Panc1 (cell line): Measurements from ENCODE around the gene GRM7. TPM values are rescaled to one million over a fixed set of nuclear protein-coding genes. Genes with fewer than 3 reads are reported as not detected.

Experiments
- ATAC-seq: fragments of 200-7000 bp; cut with Tn5 transposase; 2 replicates; pipeline ENCODE4 v1.9.1; 2020; ENCODE audit warnings: mild to moderate bottlenecking, moderate library complexity
- BruUV-seq: library from RNA; stranded (reverse); fragments of 400-500 nt; replicated peaks from 2 replicates; lab custom pipeline; 2021; lab: Mats Ljungman, UMichigan
- CTCF ChIA-PET: fragments of 300-600 bp; sonication (Branson Sonifier 250); formaldehyde crosslinking; loops from one replicate; lab custom pipeline; 2022; ENCODE audit warnings: antibody characterized with exemption; lab: Charles Lee
- POLR2A ChIA-PET: fragments of 300-600 bp; sonication (Branson Sonifier 250); formaldehyde crosslinking; loops from one replicate; lab custom pipeline; 2022; ENCODE audit warnings: antibody characterized with exemption; lab: Charles Lee
- DNase-seq: peaks from one replicate; pipeline ENCODE4 v3.0.0-alpha.2; 2010; ENCODE audit warnings: low read depth, low spot score
- H3K27ac ChIP-seq: 2 replicates; pipeline ENCODE4 v1.5.1; 2011; ENCODE audit warnings: mild to moderate bottlenecking, low read length, inconsistent platforms
- H3K27me3 ChIP-seq: fragments of 200-500 bp; sonication (Bioruptor generic); 2 replicates; pipeline ENCODE4 v1.6.0; 2014; ENCODE audit warnings: low read length, inconsistent platforms; ENCODE audit not compliant: control insufficient read depth, insufficient read depth
- H3K36me3 ChIP-seq: fragments of 200-500 bp; sonication (Bioruptor generic); 2 replicates; pipeline ENCODE4 v1.5.1; 2014; ENCODE audit warnings: inconsistent platforms, mild to moderate bottlenecking, low read length, moderate library complexity; ENCODE audit not compliant: control insufficient read depth, insufficient read depth
- H3K4me1 ChIP-seq: 2 replicates; pipeline ENCODE4 v1.5.1; 2011; ENCODE audit warnings: inconsistent platforms, mild to moderate bottlenecking, low read length, moderate library complexity; ENCODE audit not compliant: control insufficient read depth, insufficient read depth
- H3K4me3 ChIP-seq, 2 experiments: 2 replicates each; pipeline ENCODE4 v1.5.1; 2011 to 2012; ENCODE audit warnings: low read depth in 2 of 2, low read length in 2 of 2, mild to moderate bottlenecking in 2 of 2, inconsistent platforms in 1 of 2, moderate library complexity in 1 of 2
- H3K9me3 ChIP-seq: fragments of 200-500 bp; sonication (Bioruptor generic); 2 replicates; pipeline ENCODE4 v1.5.1; 2014; ENCODE audit warnings: low read depth, mild to moderate bottlenecking, inconsistent platforms, low read length, moderate library complexity; ENCODE audit not compliant: control insufficient read depth, insufficient read depth
- POLR2AphosphoS5 ChIP-seq: IDR thresholded peaks from 2 replicates; pipeline ENCODE4 v1.6.1; 2012; ENCODE audit warnings: mild to moderate bottlenecking, low read depth, low read length, moderate library complexity
- SIN3A ChIP-seq: IDR thresholded peaks from 2 replicates; pipeline ENCODE4 v1.6.1; 2012; ENCODE audit warnings: low read depth, mild to moderate bottlenecking, low read length, moderate library complexity, borderline replicate concordance; ENCODE audit not compliant: insufficient read depth
- TCF7L2 ChIP-seq: IDR thresholded peaks from 2 replicates; pipeline ENCODE4 v1.6.1; 2011; ENCODE audit warnings: mild to moderate bottlenecking, low read depth, low read length, inconsistent platforms
- in situ Hi-C: cut with HindIII; loops from 2 replicates; pipeline ENCODE4 v1.10.0; 2016; ENCODE audit warnings: low sequenced_read_pairs, low pct_unique_long_range_greater_than_20kb
- intact Hi-C: fragments of 100-400 bp; cut with micrococcal nuclease; formaldehyde crosslinking; loops from one replicate; pipeline ENCODE4 v1.10.0; 2022; ENCODE audit not compliant: unreplicated experiment
- total RNA-seq: library from RNA; stranded (reverse); gene quantifications from one replicate; pipeline ENCODE4 v1.2.1, GENCODE V29; 2021; ENCODE audit not compliant: unreplicated experiment
- TF ChIP-seq, protein P1 (sequence below): fragments of 450-650 bp; IDR thresholded peaks from 2 replicates; pipeline ENCODE4 v1.5.1; 2017; ENCODE audit warnings: mild to moderate bottlenecking
- TF ChIP-seq, protein P2 (sequence below), 2 experiments: IDR thresholded peaks; 2 replicates each; pipeline ENCODE4 v1.6.1; 2011 to 2012; ENCODE audit warnings: low read depth in 2 of 2, control low read depth in 1 of 2, low read length in 1 of 2, mild to moderate bottlenecking in 1 of 2, moderate library complexity in 1 of 2; ENCODE audit not compliant: insufficient read depth in 1 of 2

GRM7 gene
- total RNA-seq, 1 experiment from 2014 or later, result not detected

DNA sequence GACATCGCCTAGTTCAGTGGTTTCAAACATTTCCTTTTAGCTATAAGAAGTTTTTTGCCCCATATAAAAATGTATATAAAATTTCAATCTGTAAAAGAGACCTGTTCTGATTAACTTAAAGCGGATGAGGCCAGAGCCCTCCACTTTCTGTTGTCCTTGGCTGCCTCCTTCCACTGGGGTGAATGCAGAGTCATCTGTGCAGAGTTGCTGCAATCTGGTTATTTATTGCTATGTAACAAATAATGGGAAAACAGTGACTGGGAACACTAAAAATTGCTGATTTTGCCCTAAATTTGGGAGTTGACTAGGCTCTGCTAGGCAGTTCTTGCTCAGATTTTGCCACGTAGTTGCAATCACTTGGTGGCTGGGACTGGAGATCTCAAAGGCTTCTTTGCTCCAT is 637.8 kb downstream of the GRM7 start:
- H3K36me3 ChIP-seq, result no peaks in the 10 kb centered on the region
- intact Hi-C loops (no loop called here), in situ Hi-C loops (no loop called here)
- H3K27me3 ChIP-seq, result no peaks in the 10 kb centered on the region
- no peak for TF ChIP-seq POLR2AphosphoS5
- TF ChIP-seq, protein P1, sequence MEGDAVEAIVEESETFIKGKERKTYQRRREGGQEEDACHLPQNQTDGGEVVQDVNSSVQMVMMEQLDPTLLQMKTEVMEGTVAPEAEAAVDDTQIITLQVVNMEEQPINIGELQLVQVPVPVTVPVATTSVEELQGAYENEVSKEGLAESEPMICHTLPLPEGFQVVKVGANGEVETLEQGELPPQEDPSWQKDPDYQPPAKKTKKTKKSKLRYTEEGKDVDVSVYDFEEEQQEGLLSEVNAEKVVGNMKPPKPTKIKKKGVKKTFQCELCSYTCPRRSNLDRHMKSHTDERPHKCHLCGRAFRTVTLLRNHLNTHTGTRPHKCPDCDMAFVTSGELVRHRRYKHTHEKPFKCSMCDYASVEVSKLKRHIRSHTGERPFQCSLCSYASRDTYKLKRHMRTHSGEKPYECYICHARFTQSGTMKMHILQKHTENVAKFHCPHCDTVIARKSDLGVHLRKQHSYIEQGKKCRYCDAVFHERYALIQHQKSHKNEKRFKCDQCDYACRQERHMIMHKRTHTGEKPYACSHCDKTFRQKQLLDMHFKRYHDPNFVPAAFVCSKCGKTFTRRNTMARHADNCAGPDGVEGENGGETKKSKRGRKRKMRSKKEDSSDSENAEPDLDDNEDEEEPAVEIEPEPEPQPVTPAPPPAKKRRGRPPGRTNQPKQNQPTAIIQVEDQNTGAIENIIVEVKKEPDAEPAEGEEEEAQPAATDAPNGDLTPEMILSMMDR, result no peak
- TF ChIP-seq TCF7L2, result no peak
- TF ChIP-seq, protein P2, sequence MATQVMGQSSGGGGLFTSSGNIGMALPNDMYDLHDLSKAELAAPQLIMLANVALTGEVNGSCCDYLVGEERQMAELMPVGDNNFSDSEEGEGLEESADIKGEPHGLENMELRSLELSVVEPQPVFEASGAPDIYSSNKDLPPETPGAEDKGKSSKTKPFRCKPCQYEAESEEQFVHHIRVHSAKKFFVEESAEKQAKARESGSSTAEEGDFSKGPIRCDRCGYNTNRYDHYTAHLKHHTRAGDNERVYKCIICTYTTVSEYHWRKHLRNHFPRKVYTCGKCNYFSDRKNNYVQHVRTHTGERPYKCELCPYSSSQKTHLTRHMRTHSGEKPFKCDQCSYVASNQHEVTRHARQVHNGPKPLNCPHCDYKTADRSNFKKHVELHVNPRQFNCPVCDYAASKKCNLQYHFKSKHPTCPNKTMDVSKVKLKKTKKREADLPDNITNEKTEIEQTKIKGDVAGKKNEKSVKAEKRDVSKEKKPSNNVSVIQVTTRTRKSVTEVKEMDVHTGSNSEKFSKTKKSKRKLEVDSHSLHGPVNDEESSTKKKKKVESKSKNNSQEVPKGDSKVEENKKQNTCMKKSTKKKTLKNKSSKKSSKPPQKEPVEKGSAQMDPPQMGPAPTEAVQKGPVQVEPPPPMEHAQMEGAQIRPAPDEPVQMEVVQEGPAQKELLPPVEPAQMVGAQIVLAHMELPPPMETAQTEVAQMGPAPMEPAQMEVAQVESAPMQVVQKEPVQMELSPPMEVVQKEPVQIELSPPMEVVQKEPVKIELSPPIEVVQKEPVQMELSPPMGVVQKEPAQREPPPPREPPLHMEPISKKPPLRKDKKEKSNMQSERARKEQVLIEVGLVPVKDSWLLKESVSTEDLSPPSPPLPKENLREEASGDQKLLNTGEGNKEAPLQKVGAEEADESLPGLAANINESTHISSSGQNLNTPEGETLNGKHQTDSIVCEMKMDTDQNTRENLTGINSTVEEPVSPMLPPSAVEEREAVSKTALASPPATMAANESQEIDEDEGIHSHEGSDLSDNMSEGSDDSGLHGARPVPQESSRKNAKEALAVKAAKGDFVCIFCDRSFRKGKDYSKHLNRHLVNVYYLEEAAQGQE (IDR thresholded peaks at IDR 0.05; ENCODE audit: insufficient read depth in 1 of 2, low read depth in 2 of 2, low read length in 1 of 2), result no peak
- TF ChIP-seq SIN3A, result no peak
- ChIA-PET POLR2A (no interaction called here), CTCF (no interaction called here)
- no peaks in the 10 kb centered on the region; the same call in 1 of the 2 replicates for H3K9me3 ChIP-seq
- no peak for DNase-seq
- ATAC-seq, result no peak
- no peak overlapping the region for H3K4me3 ChIP-seq
- BruUV-seq, result no TSS peak
- no peak overlapping the region for H3K27ac ChIP-seq
- H3K4me1 ChIP-seq, result no peaks in the 10 kb centered on the region

DNA sequence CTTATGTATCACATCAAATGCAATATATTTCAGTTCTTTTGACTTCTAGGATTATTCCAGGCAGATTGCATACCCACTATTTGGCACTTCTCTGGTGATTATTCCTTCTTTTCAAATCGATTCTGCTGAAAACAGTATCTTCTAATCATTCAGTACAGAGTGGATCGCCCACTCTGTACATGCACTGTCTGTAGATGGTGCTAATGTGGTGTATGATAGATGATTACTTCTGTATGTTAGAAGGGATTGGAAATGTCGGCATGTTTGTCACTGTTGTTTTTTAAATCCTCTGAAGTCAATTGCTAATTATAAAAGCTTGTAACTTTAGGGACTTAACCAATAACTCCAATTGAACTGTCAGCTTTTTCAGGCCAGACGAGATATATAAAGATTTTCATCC is 642.5 kb downstream of the GRM7 start:
- Histone ChIP-seq H3K36me3 (no peaks in the 10 kb centered on the region), H3K9me3 (no peaks in the 10 kb centered on the region), H3K4me3 (no peak overlapping the region), H3K27me3 (no peaks in the 10 kb centered on the region), H3K27ac (no peak overlapping the region), H3K4me1 (no peaks in the 10 kb centered on the region)
- in situ Hi-C loops, result no loop called here
- DNase-seq (no peak), ATAC-seq (no peak)
- ChIA-PET POLR2A (no interaction called here), CTCF (no interaction called here)
- no TSS peak for BruUV-seq
- TF ChIP-seq, protein P1, result no peak
- no peak for TF ChIP-seq TCF7L2
- TF ChIP-seq SIN3A, result no peak
- TF ChIP-seq POLR2AphosphoS5, result no peak
- TF ChIP-seq, protein P2 (IDR thresholded peaks at IDR 0.05; ENCODE audit: insufficient read depth in 1 of 2, low read depth in 2 of 2, low read length in 1 of 2), result no peak
- intact Hi-C loops, result no loop called here
